ENCODE data around the gene GPATCH2.

Gene GPATCH2

GRCh38 chr1:217642455-217642854 is 11.6 kb upstream of the GPATCH2 start:
- no peak overlapping the region for H3K14ac ChIP-seq (ENCODE audit: low read length)
- no peaks in the 10 kb centered on the region for H3K27me3 ChIP-seq (ENCODE audit: insufficient read depth, low read length)
- H3K4me3 ChIP-seq (ENCODE audit: low read depth, low read length): no peak overlapping the region
- H2AFZ ChIP-seq (ENCODE audit: insufficient read depth, low read length, poor library complexity): no peak overlapping the region
- H3K23ac ChIP-seq (ENCODE audit: low read length): no peak overlapping the region
- no peak overlapping the region for H4K12ac ChIP-seq (ENCODE audit: low read depth, low read length)
- no peak overlapping the region for H3K4me2 ChIP-seq (ENCODE audit: low read length)
- H3K4me1 ChIP-seq (ENCODE audit: control insufficient read depth in 1 of 2, insufficient read depth in 2 of 2, low read length in 2 of 2): no peaks in the 10 kb centered on the region
- H3K36me3 ChIP-seq (ENCODE audit: control insufficient read depth in 1 of 2, insufficient read depth in 2 of 2, low read length in 2 of 2): no peaks in the 10 kb centered on the region
- no peak overlapping the region for H2BK120ac ChIP-seq (ENCODE audit: insufficient read depth, low read length, poor library complexity)
- no peak overlapping the region for H2AK5ac ChIP-seq (ENCODE audit: low read length)
- no peak overlapping the region for H4K91ac ChIP-seq (ENCODE audit: low read depth, low read length)
- no CpG with 5 or more reads among the region's 6 CpGs for WGBS (ENCODE audit: extremely low coverage, insufficient coverage, insufficient read length)
- H4K8ac ChIP-seq (ENCODE audit: low read depth, low read length): no peak overlapping the region
- H3K18ac ChIP-seq (ENCODE audit: low read length): no peak overlapping the region
- H2BK5ac ChIP-seq (ENCODE audit: low read depth, low read length, poor library complexity): no peak overlapping the region
- no peak overlapping the region for H3K4ac ChIP-seq (ENCODE audit: low read depth, low read length)
- H2BK12ac ChIP-seq (ENCODE audit: low read length): no peak overlapping the region
- H3K9me3 ChIP-seq (ENCODE audit: insufficient read depth, low read depth, low read length): no peaks in the 10 kb centered on the region
- H3K9ac ChIP-seq (ENCODE audit: low read length): no peak overlapping the region
- H3K27ac ChIP-seq (ENCODE audit: low read depth, low read length): no peak overlapping the region
- H3K79me2 ChIP-seq (ENCODE audit: control insufficient read depth, insufficient read depth, low read length, poor library complexity): no peaks in the 10 kb centered on the region
- no peak for DNase-seq
- H3K79me1 ChIP-seq (ENCODE audit: low read length): no peaks in the 10 kb centered on the region

GRCh38 chr1:217627431-217627830 is 3.5 kb downstream of the GPATCH2 start:
- no peak overlapping the region for H3K18ac ChIP-seq (ENCODE audit: low read length)
- DNase-seq: no peak
- H4K8ac ChIP-seq (ENCODE audit: low read depth, low read length): no peak overlapping the region
- no peak overlapping the region for H4K12ac ChIP-seq (ENCODE audit: low read depth, low read length)
- H3K14ac ChIP-seq (ENCODE audit: low read length): no peak overlapping the region
- no peak overlapping the region for H2AK5ac ChIP-seq (ENCODE audit: low read length)
- no peak overlapping the region for H3K23ac ChIP-seq (ENCODE audit: low read length)
- peaks cover 0 to 2% of the 10 kb centered on the region in 2 experiments for H3K4me1 ChIP-seq (ENCODE audit: control insufficient read depth in 1 of 2, insufficient read depth in 2 of 2, low read length in 2 of 2)
- no peak overlapping the region for H2AFZ ChIP-seq (ENCODE audit: insufficient read depth, low read length, poor library complexity)
- no peak overlapping the region for H2BK120ac ChIP-seq (ENCODE audit: insufficient read depth, low read length, poor library complexity)
- no peak overlapping the region for H3K27ac ChIP-seq (ENCODE audit: low read depth, low read length)
- H3K79me2 ChIP-seq (ENCODE audit: control insufficient read depth, insufficient read depth, low read length, poor library complexity): peaks cover 3% of the 10 kb centered on the region
- no peak overlapping the region for H3K9ac ChIP-seq (ENCODE audit: low read length)
- WGBS (ENCODE audit: extremely low coverage, insufficient coverage, insufficient read length): no CpG with 5 or more reads among the region's 3 CpGs
- no peak overlapping the region for H2BK12ac ChIP-seq (ENCODE audit: low read length)
- no peaks in the 10 kb centered on the region for H3K9me3 ChIP-seq (ENCODE audit: insufficient read depth, low read depth, low read length)
- H3K4me3 ChIP-seq (ENCODE audit: low read depth, low read length): no peak overlapping the region
- no peaks in the 10 kb centered on the region for H3K27me3 ChIP-seq (ENCODE audit: insufficient read depth, low read length)
- H3K36me3 ChIP-seq (ENCODE audit: control insufficient read depth in 1 of 2, insufficient read depth in 2 of 2, low read length in 2 of 2): no peaks in the 10 kb centered on the region
- H2BK5ac ChIP-seq (ENCODE audit: low read depth, low read length, poor library complexity): no peak overlapping the region
- peaks cover 7% of the 10 kb centered on the region for H3K79me1 ChIP-seq (ENCODE audit: low read length)
- no peak overlapping the region for H3K4ac ChIP-seq (ENCODE audit: low read depth, low read length)
- no peak overlapping the region for H4K91ac ChIP-seq (ENCODE audit: low read depth, low read length)
- no peak overlapping the region for H3K4me2 ChIP-seq (ENCODE audit: low read length)

- Histone ChIP-seq H3K4me2 (ENCODE audit: low read length) (no peak overlapping the region), H3K27ac (ENCODE audit: low read depth, low read length) (no peak overlapping the region), H4K8ac (ENCODE audit: low read depth, low read length) (no peak overlapping the region), H3K4ac (ENCODE audit: low read depth, low read length) (no peak overlapping the region), H3K23ac (ENCODE audit: low read length) (no peak overlapping the region), H3K14ac (ENCODE audit: low read length) (no peak overlapping the region), H4K91ac (ENCODE audit: low read depth, low read length) (no peak overlapping the region), H3K79me2 (ENCODE audit: control insufficient read depth, insufficient read depth, low read length, poor library complexity) (peaks cover 3% of the 10 kb centered on the region), H2BK12ac (ENCODE audit: low read length) (no peak overlapping the region), H3K79me1 (ENCODE audit: low read length) (peaks cover 7% of the 10 kb centered on the region), H3K9ac (ENCODE audit: low read length) (no peak overlapping the region), H3K4me1 (ENCODE audit: control insufficient read depth in 1 of 2, insufficient read depth in 2 of 2, low read length in 2 of 2) (no peaks in the 10 kb centered on the region), H2BK5ac (ENCODE audit: low read depth, low read length, poor library complexity) (no peak overlapping the region), H2AFZ (ENCODE audit: insufficient read depth, low read length, poor library complexity) (no peak overlapping the region), H3K18ac (ENCODE audit: low read length) (no peak overlapping the region), H3K4me3 (ENCODE audit: low read depth, low read length) (no peak overlapping the region), H2AK5ac (ENCODE audit: low read length) (no peak overlapping the region), H3K36me3 (ENCODE audit: control insufficient read depth in 1 of 2, insufficient read depth in 2 of 2, low read length in 2 of 2) (no peaks in the 10 kb centered on the region), H3K9me3 (ENCODE audit: insufficient read depth, low read depth, low read length) (no peaks in the 10 kb centered on the region), H3K27me3 (ENCODE audit: insufficient read depth, low read length) (no peaks in the 10 kb centered on the region), H2BK120ac (ENCODE audit: insufficient read depth, low read length, poor library complexity) (no peak overlapping the region), H4K12ac (ENCODE audit: low read depth, low read length) (no peak overlapping the region)
- DNase-seq: no peak
- WGBS (ENCODE audit: extremely low coverage, insufficient coverage, insufficient read length): no CpG with 5 or more reads among the region's 2 CpGs
Measured at GRCh38 chr1:217626321-217626720, 4.6 kb downstream of the GPATCH2 start.

- H2AK5ac ChIP-seq (ENCODE audit: low read length): no peak overlapping the region
- H3K18ac ChIP-seq (ENCODE audit: low read length): no peak overlapping the region
- H3K4me3 ChIP-seq (ENCODE audit: low read depth, low read length): no peak overlapping the region
- no peak overlapping the region for H2BK12ac ChIP-seq (ENCODE audit: low read length)
- no peaks in the 10 kb centered on the region for H3K9me3 ChIP-seq (ENCODE audit: insufficient read depth, low read depth, low read length)
- H4K91ac ChIP-seq (ENCODE audit: low read depth, low read length): no peak overlapping the region
- no peaks in the 10 kb centered on the region for H3K27me3 ChIP-seq (ENCODE audit: insufficient read depth, low read length)
- no peaks in the 10 kb centered on the region for H3K79me2 ChIP-seq (ENCODE audit: control insufficient read depth, insufficient read depth, low read length, poor library complexity)
- no peaks in the 10 kb centered on the region for H3K4me1 ChIP-seq (ENCODE audit: control insufficient read depth in 1 of 2, insufficient read depth in 2 of 2, low read length in 2 of 2)
- H4K8ac ChIP-seq (ENCODE audit: low read depth, low read length): no peak overlapping the region
- no peak overlapping the region for H2AFZ ChIP-seq (ENCODE audit: insufficient read depth, low read length, poor library complexity)
- H3K4me2 ChIP-seq (ENCODE audit: low read length): no peak overlapping the region
- H4K12ac ChIP-seq (ENCODE audit: low read depth, low read length): no peak overlapping the region
- H3K9ac ChIP-seq (ENCODE audit: low read length): no peak overlapping the region
- H3K27ac ChIP-seq (ENCODE audit: low read depth, low read length): no peak overlapping the region
- H3K79me1 ChIP-seq (ENCODE audit: low read length): no peaks in the 10 kb centered on the region
- H3K14ac ChIP-seq (ENCODE audit: low read length): no peak overlapping the region
- no peak for DNase-seq
- H3K36me3 ChIP-seq (ENCODE audit: control insufficient read depth in 1 of 2, insufficient read depth in 2 of 2, low read length in 2 of 2): peaks cover 5 to 6% of the 10 kb centered on the region in 2 experiments
- no peak overlapping the region for H3K23ac ChIP-seq (ENCODE audit: low read length)
- H2BK5ac ChIP-seq (ENCODE audit: low read depth, low read length, poor library complexity): no peak overlapping the region
- no peak overlapping the region for H2BK120ac ChIP-seq (ENCODE audit: insufficient read depth, low read length, poor library complexity)
- no peak overlapping the region for H3K4ac ChIP-seq (ENCODE audit: low read depth, low read length)
- no CpG with 5 or more reads among the region's 3 CpGs for WGBS (ENCODE audit: extremely low coverage, insufficient coverage, insufficient read length)
Measured at GRCh38 chr1:217622042-217622441, 8.8 kb downstream of the GPATCH2 start.

Measured in trophoblast cell (in vitro differentiated cells and primary cell).